Neuronal stem cell (in vitro differentiated cells): Measurements from ENCODE around the gene ACBD3.
A peak's percentile ranks its signal among the peaks of the same experiment; 100 is the strongest.

ENCODE experiments used
- DNase-seq: peaks from one replicate; pipeline ENCODE4 v3.0.0-alpha.2; 2013; ENCODE audit warnings: low spot score
- H2AFZ ChIP-seq: one replicate; pipeline ENCODE4 v1.6.1; 2013; ENCODE audit warnings: mild to moderate bottlenecking, low read length, inconsistent platforms
- H2AK5ac ChIP-seq: 2 replicates; pipeline ENCODE4 v1.6.1; 2013; ENCODE audit warnings: low read depth, mild to moderate bottlenecking, inconsistent platforms, low read length, moderate library complexity, mixed read lengths
- H2BK120ac ChIP-seq: 2 replicates; pipeline ENCODE4 v1.6.1; 2013; ENCODE audit warnings: low read depth, mild to moderate bottlenecking, inconsistent platforms, low read length, moderate library complexity, mixed read lengths
- H2BK12ac ChIP-seq: one replicate; pipeline ENCODE4 v1.6.1; 2013; ENCODE audit warnings: low read length, inconsistent platforms
- H2BK15ac ChIP-seq: 2 replicates; pipeline ENCODE4 v1.6.1; 2013; ENCODE audit warnings: mild to moderate bottlenecking, low read length, inconsistent platforms, mixed read lengths
- H2BK5ac ChIP-seq: one replicate; pipeline ENCODE4 v1.6.1; 2013; ENCODE audit warnings: inconsistent platforms, mild to moderate bottlenecking, low read length, moderate library complexity
- H3K14ac ChIP-seq: one replicate; pipeline ENCODE4 v1.6.1; 2013; ENCODE audit warnings: low read length, inconsistent platforms
- H3K18ac ChIP-seq: 2 replicates; pipeline ENCODE4 v1.6.1; 2013; ENCODE audit warnings: low read length, inconsistent platforms
- H3K23ac ChIP-seq: 2 replicates; pipeline ENCODE4 v1.6.1; 2013; ENCODE audit warnings: low read depth, mild to moderate bottlenecking, mixed read lengths, low read length, inconsistent platforms; ENCODE audit not compliant: poor library complexity
- H3K27ac ChIP-seq: replicated peaks from 3 replicates; pipeline ENCODE4 v1.5.1; 2013; ENCODE audit warnings: low read length, inconsistent platforms
- H3K27me3 ChIP-seq, 3 experiments: 2 replicates each; pipeline ENCODE4 v1.6.1; 2013; ENCODE audit warnings: low read length in 3 of 3, mild to moderate bottlenecking in 2 of 3, inconsistent platforms in 1 of 3, low read depth in 1 of 3, mixed read lengths in 1 of 3, moderate library complexity in 1 of 3; ENCODE audit not compliant: control insufficient read depth in 3 of 3, insufficient read depth in 3 of 3
- H3K36me3 ChIP-seq, 2 donors: replicated peaks in 1 of 2; 2 replicates each; pipeline ENCODE4 v1.6.1; 2013; ENCODE audit warnings: low read length in 2 of 2; ENCODE audit not compliant: control insufficient read depth in 2 of 2, insufficient read depth in 2 of 2
- H3K4ac ChIP-seq: 2 replicates; pipeline ENCODE4 v1.6.1; 2013; ENCODE audit warnings: inconsistent platforms, mild to moderate bottlenecking, low read length, moderate library complexity
- H3K4me1 ChIP-seq, 2 donors: 1 replicate in 1 of 2; 2 replicates in 1 of 2; pipeline ENCODE4 v1.6.1; 2013; ENCODE audit warnings: low read length in 2 of 2, low read depth in 1 of 2; ENCODE audit not compliant: control insufficient read depth in 2 of 2, insufficient read depth in 1 of 2
- H3K4me2 ChIP-seq: one replicate; pipeline ENCODE4 v1.6.1; 2013; ENCODE audit warnings: mild to moderate bottlenecking, low read length, inconsistent platforms; ENCODE audit not compliant: insufficient read depth, poor library complexity, severe bottlenecking
- H3K4me3 ChIP-seq, 2 donors: 2 replicates each; pipeline ENCODE4 v1.5.1; 2013; ENCODE audit warnings: low read length in 2 of 2, mild to moderate bottlenecking in 2 of 2, inconsistent platforms in 1 of 2, moderate library complexity in 1 of 2
- H3K79me1 ChIP-seq: one replicate; pipeline ENCODE4 v1.6.1; 2013; ENCODE audit warnings: low read depth, mild to moderate bottlenecking, inconsistent platforms, low read length, moderate library complexity
- H3K9ac ChIP-seq: one replicate; pipeline ENCODE4 v1.6.1; 2013; ENCODE audit warnings: mild to moderate bottlenecking, low read depth, low read length, inconsistent platforms; ENCODE audit not compliant: poor library complexity
- H3K9me3 ChIP-seq, 2 donors: replicated peaks in 1 of 2; 2 replicates each; pipeline versions ENCODE3 to v1.6.1; 2013; ENCODE audit warnings: low read length in 2 of 2, mild to moderate bottlenecking in 2 of 2, inconsistent platforms in 1 of 2, low read depth in 1 of 2, mixed read lengths in 1 of 2, moderate library complexity in 1 of 2; ENCODE audit not compliant: control insufficient read depth in 2 of 2, insufficient read depth in 1 of 2
- H4K8ac ChIP-seq: one replicate; pipeline ENCODE4 v1.6.1; 2013; ENCODE audit warnings: low read depth, mild to moderate bottlenecking, inconsistent platforms, low read length, moderate library complexity
- H4K91ac ChIP-seq: one replicate; pipeline ENCODE4 v1.6.1; 2013; ENCODE audit warnings: low read length, low read depth, mild to moderate bottlenecking, inconsistent platforms; ENCODE audit not compliant: poor library complexity
- WGBS, 2 donors: extraction: QIAGEN DNeasy Blood & Tissue Kit; methylation state at CpG; one replicate each; pipeline ENCODE4 v1.1.7; 2013; ENCODE audit warnings: missing lambda C conversion rate in 2 of 2, mixed read lengths in 1 of 2; ENCODE audit not compliant: insufficient read length in 2 of 2, insufficient replicate concordance in 1 of 2; ENCODE audit errors: extremely low coverage in 2 of 2; 5-methylcytosine and 5-hydroxymethylcytosine counted together

Gene ACBD3

DNA sequence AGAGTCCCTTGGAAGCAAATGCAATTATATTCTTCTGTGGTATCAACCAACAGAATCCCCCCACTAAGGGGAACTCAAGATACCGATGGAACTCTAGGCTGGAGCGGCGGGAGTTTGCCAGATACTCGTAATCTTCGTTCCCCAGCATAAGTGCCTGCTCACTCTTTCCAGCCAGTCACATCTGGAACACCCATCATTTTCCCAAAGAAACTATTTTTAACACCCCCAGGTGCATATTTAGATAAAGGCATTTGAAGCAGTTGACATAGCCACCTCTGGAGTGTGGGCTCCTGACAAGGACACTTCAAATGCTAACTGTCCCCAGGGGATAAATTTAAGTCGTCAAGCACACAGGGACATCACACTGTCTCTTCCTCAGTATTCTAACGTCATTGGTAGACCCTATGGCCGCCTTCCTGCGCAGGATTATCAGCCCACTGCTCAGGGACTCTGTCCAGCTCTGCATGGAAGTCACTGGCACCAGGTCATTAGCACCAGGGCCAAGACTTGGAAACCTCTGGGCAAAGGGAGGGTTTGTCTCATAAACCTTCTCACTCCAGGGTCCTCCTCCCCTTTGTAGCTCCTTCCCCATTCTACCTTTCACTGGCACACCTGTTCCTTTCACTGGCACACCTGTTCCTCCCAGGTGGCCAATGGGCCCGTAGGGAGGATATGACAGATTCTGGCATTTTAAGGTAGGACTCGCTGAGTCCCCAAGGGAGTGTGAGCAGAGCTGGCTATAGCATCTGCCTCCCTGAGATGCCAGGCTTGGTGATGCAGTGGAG is 75.3 kb downstream of the ACBD3 start:
- no peak overlapping the region for H2BK5ac ChIP-seq
- peak overlapping the region; percentile 89 for H3K4me2 ChIP-seq
- H3K9ac ChIP-seq = no peak overlapping the region
- H3K4ac ChIP-seq = no peak overlapping the region
- no CpG with 5 or more reads among the region's 11 CpGs for WGBS, 2 donors
- H2BK15ac ChIP-seq = no peak overlapping the region
- H2BK12ac ChIP-seq = no peak overlapping the region
- H3K14ac ChIP-seq = no peak overlapping the region
- peak overlapping the region; percentile 95 for H2AFZ ChIP-seq
- H4K8ac ChIP-seq = no peak overlapping the region
- H3K18ac ChIP-seq = no peak overlapping the region
- no peak overlapping the region for H2BK120ac ChIP-seq
- no peaks in the 10 kb centered on the region for H3K9me3 ChIP-seq
- no peaks in the 10 kb centered on the region for H3K36me3 ChIP-seq
- H4K91ac ChIP-seq = no peak overlapping the region
- peak overlapping the region; percentile 71 to 84 for H3K4me3 ChIP-seq
- no peak for DNase-seq
- H2AK5ac ChIP-seq = no peak overlapping the region
- no peak overlapping the region for H3K27ac ChIP-seq
- peaks cover 10 to 18% of the 10 kb centered on the region in 2 donors for H3K4me1 ChIP-seq
- H3K79me1 ChIP-seq = no peaks in the 10 kb centered on the region
- no peak overlapping the region for H3K23ac ChIP-seq
- H3K27me3 ChIP-seq = peaks cover 0 to 8% (median 0%) of the 10 kb centered on the region in 3 experiments

- no CpG with 5 or more reads among the region's 73 CpGs for WGBS, 2 donors
- no peak overlapping the region for H2AK5ac ChIP-seq
- peak overlapping the region; percentile 75 for H3K23ac ChIP-seq
- H2BK5ac ChIP-seq = no peak overlapping the region
- no peak overlapping the region for H2BK15ac ChIP-seq
- H3K27me3 ChIP-seq = peaks cover 0 to 8% (median 0%) of the 10 kb centered on the region in 3 experiments
- peaks cover 10 to 18% of the 10 kb centered on the region in 2 donors for H3K4me1 ChIP-seq
- peak overlapping the region; percentile 95 for H2AFZ ChIP-seq
- peak overlapping the region; percentile 68 for H3K9ac ChIP-seq
- H4K8ac ChIP-seq = no peak overlapping the region
- H3K4ac ChIP-seq = no peak overlapping the region
- H2BK12ac ChIP-seq = peak overlapping the region; percentile 66
- peak overlapping the region; percentile 89 for H3K4me2 ChIP-seq
- H3K9me3 ChIP-seq = no peaks in the 10 kb centered on the region
- no peak overlapping the region for H4K91ac ChIP-seq
- H3K36me3 ChIP-seq = no peaks in the 10 kb centered on the region
- H3K18ac ChIP-seq = peak overlapping the region; percentile 96
- H3K79me1 ChIP-seq = no peaks in the 10 kb centered on the region
- DNase-seq = peak; percentile 53
- no peak overlapping the region for H3K14ac ChIP-seq
- H3K4me3 ChIP-seq = peak overlapping the region; percentile 71 to 84
- H2BK120ac ChIP-seq = no peak overlapping the region
- no peak overlapping the region for H3K27ac ChIP-seq
Measured at GRCh38 chr1:226110249-226111097, 76.1 kb downstream of the ACBD3 start.

- Histone ChIP-seq H3K4me3 (peak overlapping the region; percentile 71 to 84), H3K9me3 (no peaks in the 10 kb centered on the region), H2AK5ac (no peak overlapping the region), H3K27ac (no peak overlapping the region), H3K23ac (peak overlapping the region; percentile 87), H3K36me3 (no peaks in the 10 kb centered on the region), H2BK12ac (no peak overlapping the region), H2BK5ac (no peak overlapping the region), H4K8ac (no peak overlapping the region), H2AFZ (peak overlapping the region; percentile 95), H2BK120ac (no peak overlapping the region), H3K4me2 (peak overlapping the region; percentile 89), H2BK15ac (no peak overlapping the region), H4K91ac (no peak overlapping the region), H3K79me1 (no peaks in the 10 kb centered on the region), H3K18ac (peak overlapping the region; percentile 96), H3K4ac (no peak overlapping the region), H3K9ac (peak overlapping the region; percentile 86), H3K27me3 (peaks cover 0 to 8% (median 0%) of the 10 kb centered on the region in 3 experiments), H3K14ac (no peak overlapping the region), H3K4me1 (peaks cover 10 to 20% of the 10 kb centered on the region in 2 donors)
- WGBS, 2 donors = no CpG with 5 or more reads among the region's 57 CpGs
- DNase-seq = peak; percentile 76
Measured at GRCh38 chr1:226109829-226110248, 76.7 kb downstream of the ACBD3 start.
